ENCODE results near the gene KCNQ5. TPM values are rescaled to one million over a fixed set of nuclear protein-coding genes. Genes with fewer than 3 reads are reported as not detected.

Gene KCNQ5
- total RNA-seq, 4 donors from 2014 or later = 1.1 to 14.6 (median 9.0) TPM

GRCh38 chr6:72674842-72675241 lies 53.0 kb downstream of the KCNQ5 start:
- DNase-seq = no peak
- WGBS, 2 donors = 55 to 71% methylated on average over 1 of the region's 1 CpG
- Histone ChIP-seq H3K4me1 (peaks cover 18 to 30% of the 10 kb centered on the region in 2 donors), H3K4me3 (replicated peaks in 1 of 3) (no peak overlapping the region), H3K27ac (peak overlapping the region; percentile 38 to 74 (median 47)), H3K36me3 (no peaks in the 10 kb centered on the region), H3K9me3 (no peaks in the 10 kb centered on the region), H3K27me3 (no peaks in the 10 kb centered on the region)
- TF ChIP-seq POLR2A (IDR thresholded peaks at IDR 0.05) = no peak
- TF ChIP-seq CTCF (IDR thresholded peaks at IDR 0.05) = no peak
- intact Hi-C loops (cut with DNase I) = no loop called here

- WGBS, 2 donors = 61 to 68% methylated on average over 1 of the region's 1 CpG
- H3K27ac ChIP-seq = peak overlapping the region; percentile 38 to 74 (median 47)
- no peak for TF ChIP-seq CTCF (IDR thresholded peaks at IDR 0.05)
Observed at GRCh38 chr6:72675396-72675795, 53.5 kb downstream of the KCNQ5 start.

GRCh38 chr6:72676995-72677394 lies 55.1 kb downstream of the KCNQ5 start:
- TF ChIP-seq CTCF (IDR thresholded peaks at IDR 0.05) (no peak), POLR2A (IDR thresholded peaks at IDR 0.05) (no peak)
- intact Hi-C loops (cut with DNase I) = no loop called here
- Histone ChIP-seq H3K27me3 (no peaks in the 10 kb centered on the region), H3K27ac (peak overlapping the region in 1 of 3 donors; percentile 74), H3K36me3 (no peaks in the 10 kb centered on the region), H3K4me3 (replicated peaks in 1 of 3) (no peak overlapping the region), H3K9me3 (no peaks in the 10 kb centered on the region), H3K4me1 (peaks cover 18 to 32% of the 10 kb centered on the region in 2 donors)
- no peak for DNase-seq
- WGBS, 2 donors = 90 to 92% methylated on average over 3 of the region's 3 CpGs

More at GRCh38 chr6:72675396-72675795, 53.5 kb downstream of the KCNQ5 start:
- Histone ChIP-seq H3K9me3 (no peaks in the 10 kb centered on the region), H3K27me3 (no peaks in the 10 kb centered on the region), H3K4me1 (peaks cover 18 to 30% of the 10 kb centered on the region in 2 donors), H3K4me3 (replicated peaks in 1 of 3) (no peak overlapping the region), H3K36me3 (no peaks in the 10 kb centered on the region)
- intact Hi-C loops (cut with DNase I) = no loop called here
- DNase-seq = no peak

GRCh38 chr6:72677740-72678139 lies 55.9 kb downstream of the KCNQ5 start:
- Histone ChIP-seq H3K4me1 (peaks cover 18 to 38% of the 10 kb centered on the region in 2 donors), H3K27ac (peak overlapping the region; percentile 6 to 74 (median 17)), H3K27me3 (no peaks in the 10 kb centered on the region), H3K4me3 (replicated peaks in 1 of 3) (no peak overlapping the region), H3K36me3 (no peaks in the 10 kb centered on the region), H3K9me3 (no peaks in the 10 kb centered on the region)
- TF ChIP-seq POLR2A (IDR thresholded peaks at IDR 0.05) = no peak
- no peak for TF ChIP-seq CTCF (IDR thresholded peaks at IDR 0.05)
- WGBS, 2 donors = 85 to 87% methylated on average over 1 of the region's 1 CpG
- intact Hi-C loops (cut with DNase I) = no loop called here
- no peak for DNase-seq

- 94 to 95% methylated on average over 3 of the region's 3 CpGs for WGBS, 2 donors
- Histone ChIP-seq H3K4me3 (replicated peaks in 1 of 3) (no peak overlapping the region), H3K27me3 (no peaks in the 10 kb centered on the region), H3K4me1 (peaks cover 0 to 7% of the 10 kb centered on the region in 2 donors), H3K36me3 (no peaks in the 10 kb centered on the region), H3K9me3 (no peaks in the 10 kb centered on the region), H3K27ac (no peak overlapping the region)
- TF ChIP-seq CTCF (IDR thresholded peaks at IDR 0.05) = no peak
- no peak for TF ChIP-seq POLR2A (IDR thresholded peaks at IDR 0.05)
- DNase-seq = no peak
- intact Hi-C loops (cut with DNase I) = no loop called here
Observed at GRCh38 chr6:72683797-72684196, 61.9 kb downstream of the KCNQ5 start.

Data from thyroid gland (tissue), 4 donors.